Mammary epithelial cell (primary cell): ENCODE measurements around the gene RETREG1.
"Not testable (repeated sequence)": the region's sequence is repeated elsewhere in the genome, so short reads cannot be mapped to it uniquely, and the experiment has no call there.

Experiments
- EZH2 ChIP-seq: IDR thresholded peaks from 2 replicates; pipeline ENCODE4 v1.6.1; 2012; ENCODE audit warnings: low read length, inconsistent platforms, borderline replicate concordance
- TF ChIP-seq, protein P1 (sequence below), 2 donors: IDR thresholded peaks in 1 of 2; conservative IDR thresholded peaks in 1 of 2; 2 replicates each; pipeline ENCODE4 v1.5.1; 2011 to 2012; ENCODE audit warnings: inconsistent platforms in 2 of 2, low read length in 2 of 2, mild to moderate bottlenecking in 2 of 2, control low read depth in 1 of 2, low read depth in 1 of 2; ENCODE audit not compliant: insufficient read depth in 1 of 2; ENCODE audit errors: extremely low read depth in 1 of 2

DNA sequence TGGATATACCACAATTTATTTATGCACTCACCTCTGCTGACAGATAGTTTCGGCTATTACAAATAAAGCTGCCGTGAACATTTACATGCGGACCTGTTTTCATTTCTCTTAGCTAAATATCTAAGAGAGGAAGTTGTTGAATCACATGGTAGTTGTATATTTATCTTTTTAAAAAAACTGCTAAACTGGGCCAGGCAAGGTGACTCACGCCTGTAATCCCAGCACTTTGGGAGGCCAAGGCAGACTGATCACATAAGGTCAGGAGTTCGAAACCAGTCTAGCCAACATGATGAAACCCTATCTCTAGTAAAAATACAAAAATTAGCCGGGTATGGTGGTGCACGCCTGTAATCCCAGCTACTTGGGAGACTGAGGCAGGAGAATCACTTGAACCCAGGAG is 73.6 kb downstream of the RETREG1 start:
- TF ChIP-seq, protein P1, sequence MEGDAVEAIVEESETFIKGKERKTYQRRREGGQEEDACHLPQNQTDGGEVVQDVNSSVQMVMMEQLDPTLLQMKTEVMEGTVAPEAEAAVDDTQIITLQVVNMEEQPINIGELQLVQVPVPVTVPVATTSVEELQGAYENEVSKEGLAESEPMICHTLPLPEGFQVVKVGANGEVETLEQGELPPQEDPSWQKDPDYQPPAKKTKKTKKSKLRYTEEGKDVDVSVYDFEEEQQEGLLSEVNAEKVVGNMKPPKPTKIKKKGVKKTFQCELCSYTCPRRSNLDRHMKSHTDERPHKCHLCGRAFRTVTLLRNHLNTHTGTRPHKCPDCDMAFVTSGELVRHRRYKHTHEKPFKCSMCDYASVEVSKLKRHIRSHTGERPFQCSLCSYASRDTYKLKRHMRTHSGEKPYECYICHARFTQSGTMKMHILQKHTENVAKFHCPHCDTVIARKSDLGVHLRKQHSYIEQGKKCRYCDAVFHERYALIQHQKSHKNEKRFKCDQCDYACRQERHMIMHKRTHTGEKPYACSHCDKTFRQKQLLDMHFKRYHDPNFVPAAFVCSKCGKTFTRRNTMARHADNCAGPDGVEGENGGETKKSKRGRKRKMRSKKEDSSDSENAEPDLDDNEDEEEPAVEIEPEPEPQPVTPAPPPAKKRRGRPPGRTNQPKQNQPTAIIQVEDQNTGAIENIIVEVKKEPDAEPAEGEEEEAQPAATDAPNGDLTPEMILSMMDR (conservative IDR thresholded peaks at IDR 0.05 in 1 of 2, IDR thresholded peaks at IDR 0.05 in 1 of 2; ENCODE audit: extremely low read depth in 1 of 2, insufficient read depth in 1 of 2, low read depth in 1 of 2, low read length in 2 of 2) = not testable (repeated sequence)
- not testable (repeated sequence) for TF ChIP-seq EZH2
